Common myeloid progenitor, CD34-positive (primary cell): ENCODE data around the gene APPL2.

Experiments
- CTCF ChIA-PET: fragments of 350-600 bp; sonication (Branson Sonifier 250); formaldehyde crosslinking; loops from one replicate; lab custom pipeline; 2021; ENCODE audit warnings: antibody characterized with exemption; lab: Charles Lee
- POLR2A ChIA-PET: fragments of 350-600 bp; sonication (Branson Sonifier 250); formaldehyde crosslinking; loops from one replicate; lab custom pipeline; 2021; ENCODE audit warnings: antibody characterized with exemption; lab: Charles Lee
- DNase-seq, 3 donors: peaks; one replicate each; pipeline versions ENCODE4 v3.0.0 to v3.0.0-alpha.2; 2013
- H3K27ac ChIP-seq, 2 experiments: 1 replicate in 1 of 2; 2 replicates in 1 of 2; pipeline ENCODE4 v1.7.0; 2013; ENCODE audit warnings: inconsistent platforms in 2 of 2, low read length in 2 of 2, mild to moderate bottlenecking in 2 of 2, low read depth in 1 of 2, moderate library complexity in 1 of 2; ENCODE audit not compliant: severe bottlenecking in 2 of 2, insufficient read depth in 1 of 2, poor library complexity in 1 of 2
- H3K27me3 ChIP-seq, 5 experiments: replicated peaks in 2 of 5; 1 replicate in 3 of 5; 2 replicates in 2 of 5; pipeline versions ENCODE4 v1.6.1 to v1.7.0; 2013; ENCODE audit warnings: low read length in 4 of 5, mild to moderate bottlenecking in 2 of 5, moderate library complexity in 2 of 5, inconsistent platforms in 1 of 5; ENCODE audit not compliant: insufficient read depth in 5 of 5, control insufficient read depth in 4 of 5
- H3K36me3 ChIP-seq, 4 experiments: 1 replicate in 2 of 4; 2 replicates in 2 of 4; pipeline versions ENCODE4 v1.6.1 to v1.7.0; 2013; ENCODE audit warnings: low read length in 3 of 4, control low read depth in 1 of 4, mild to moderate bottlenecking in 1 of 4; ENCODE audit not compliant: control insufficient read depth in 4 of 4, insufficient read depth in 4 of 4
- H3K4me1 ChIP-seq, 4 experiments: 1 replicate in 3 of 4; 2 replicates in 1 of 4; pipeline versions ENCODE4 v1.6.1 to v1.7.1; 2013; ENCODE audit warnings: low read length in 3 of 4, mild to moderate bottlenecking in 3 of 4, control low read depth in 1 of 4, inconsistent platforms in 1 of 4, moderate library complexity in 1 of 4; ENCODE audit not compliant: control insufficient read depth in 4 of 4, insufficient read depth in 4 of 4; ENCODE audit errors: control extremely low read depth in 1 of 4
- H3K4me3 ChIP-seq, 7 experiments: 1 replicate in 4 of 7; 2 replicates in 3 of 7; pipeline versions ENCODE4 v1.5.1 to v1.7.0; 2013; ENCODE audit warnings: mild to moderate bottlenecking in 7 of 7, low read length in 6 of 7, moderate library complexity in 6 of 7, inconsistent platforms in 2 of 7, low read depth in 2 of 7, control low read depth in 1 of 7; ENCODE audit not compliant: insufficient read depth in 4 of 7, control insufficient read depth in 1 of 7; ENCODE audit errors: extremely low read depth in 1 of 7
- H3K9me3 ChIP-seq, 5 experiments: 1 replicate in 4 of 5; 2 replicates in 1 of 5; pipeline versions ENCODE4 v1.6.1 to v1.7.1; 2013; ENCODE audit warnings: low read length in 4 of 5, mild to moderate bottlenecking in 2 of 5, inconsistent platforms in 1 of 5, low read depth in 1 of 5, moderate library complexity in 1 of 5; ENCODE audit not compliant: control insufficient read depth in 4 of 5, insufficient read depth in 2 of 5; ENCODE audit errors: control extremely low read depth in 1 of 5
- WGBS: methylation state at CpG from one replicate; pipeline ENCODE4 v1.1.5; 2013; ENCODE audit not compliant: insufficient coverage; 5-methylcytosine and 5-hydroxymethylcytosine counted together

APPL2 gene

GRCh38 chr12:105239304-105239703 lies 3.3 kb upstream of the APPL2 start:
- ChIA-PET POLR2A (no interaction called here), CTCF (interaction anchor here (1.4 kb wide), 1 partner anchor 8 kb away, joined by 5 read pairs; no protein-coding TSS in a partner anchor)
- H3K9me3 ChIP-seq = no peaks in the 10 kb centered on the region
- H3K27ac ChIP-seq = no peak overlapping the region
- peaks cover 13 to 35% (median 28%) of the 10 kb centered on the region in 4 experiments for H3K4me1 ChIP-seq
- no peak for DNase-seq
- 96% methylated on average over 5 of the region's 5 CpGs for whole genome bisulfite sequencing
- H3K4me3 ChIP-seq = no peak overlapping the region
- H3K27me3 ChIP-seq = no peaks in the 10 kb centered on the region
- no peaks in the 10 kb centered on the region for H3K36me3 ChIP-seq

DNA sequence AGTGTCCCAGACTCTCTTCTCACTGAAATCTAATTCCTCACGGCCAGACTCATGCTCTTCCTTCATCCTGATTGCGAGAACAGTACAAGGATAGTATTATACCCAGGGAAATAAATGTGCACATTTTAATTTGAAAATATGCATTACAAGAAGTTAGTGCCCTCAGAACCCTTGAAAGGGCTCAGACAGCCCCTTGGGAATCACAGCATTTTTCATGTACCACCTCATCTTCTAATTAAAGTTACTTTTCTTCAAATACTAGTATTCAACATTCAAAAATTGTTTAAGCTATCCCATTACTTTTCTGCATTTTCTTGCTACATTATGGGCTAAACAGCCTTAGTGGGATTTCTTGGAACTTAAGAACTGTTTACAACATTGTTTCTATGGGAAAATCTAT lies 1.7 kb upstream of the APPL2 start:
- WGBS = no CpG with 5 or more reads among the region's 2 CpGs
- no peak overlapping the region for H3K27ac ChIP-seq
- CTCF ChIA-PET = no interaction called here
- no peak overlapping the region for H3K4me3 ChIP-seq
- H3K36me3 ChIP-seq = no peaks in the 10 kb centered on the region
- no peak for DNase-seq
- POLR2A ChIA-PET = no interaction called here
- no peaks in the 10 kb centered on the region for H3K27me3 ChIP-seq
- H3K4me1 ChIP-seq = peaks cover 17 to 52% (median 42%) of the 10 kb centered on the region in 4 experiments
- no peaks in the 10 kb centered on the region for H3K9me3 ChIP-seq

- H3K27me3 ChIP-seq = no peaks in the 10 kb centered on the region
- no peak for DNase-seq
- peaks cover 0 to 10% (median 4%) of the 10 kb centered on the region in 4 experiments for H3K36me3 ChIP-seq
- WGBS = 0% methylated on average over 9 of the region's 9 CpGs
- ChIA-PET POLR2A (interaction anchor here (0.9 to 2.4 kb wide), 4 partner anchors 9 to 94 kb away, joined by 3 to 12 read pairs (median 4); no protein-coding TSS in a partner anchor), CTCF (interaction anchor here (0.9 to 2.7 kb wide), 4 partner anchors 9 to 28 kb away, joined by 3 to 15 read pairs (median 6); no protein-coding TSS in a partner anchor)
- H3K4me1 ChIP-seq = peaks cover 17 to 45% (median 37%) of the 10 kb centered on the region in 4 experiments
- H3K27ac ChIP-seq = peak overlapping the region in 1 of 2 experiments; percentile 67
- no peaks in the 10 kb centered on the region for H3K9me3 ChIP-seq
- H3K4me3 ChIP-seq = peak overlapping the region; percentile 73 to 94 (median 80)
Measured at GRCh38 chr12:105235281-105235731, 668 bp downstream of the APPL2 start.

DNA sequence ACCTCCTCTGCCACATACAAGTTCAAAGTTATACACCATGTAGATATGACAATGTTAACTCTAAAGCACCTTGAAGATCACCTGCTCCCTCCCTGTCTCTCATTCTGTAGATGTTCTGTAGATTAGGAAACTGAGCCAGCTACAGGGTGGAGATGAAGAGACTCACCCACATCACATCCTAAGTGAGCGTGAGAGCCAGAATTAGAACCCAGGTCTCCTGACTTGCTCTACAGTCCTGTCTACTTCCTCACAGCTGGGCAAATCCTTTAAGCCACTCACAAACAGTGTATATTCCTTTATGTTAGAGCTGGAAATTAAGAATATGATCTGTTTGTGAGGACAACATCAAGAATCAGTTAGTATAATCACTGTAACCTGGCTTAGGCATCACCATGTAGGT lies 1.8 kb downstream of the APPL2 start:
- WGBS = no CpG with 5 or more reads among the region's 1 CpG
- no peak for DNase-seq
- Histone ChIP-seq H3K4me1 (peaks cover 17 to 38% (median 32%) of the 10 kb centered on the region in 4 experiments), H3K9me3 (no peaks in the 10 kb centered on the region), H3K36me3 (peaks cover 0 to 11% (median 5%) of the 10 kb centered on the region in 4 experiments), H3K27ac (no peak overlapping the region), H3K27me3 (no peaks in the 10 kb centered on the region), H3K4me3 (peak overlapping the region in 4 of 7 experiments; percentile 12 to 94 (median 77))
- POLR2A ChIA-PET = no interaction called here
- CTCF ChIA-PET = interaction anchor here (1.0 to 2.7 kb wide), 3 partner anchors 10 to 148 kb away, joined by 3 to 15 read pairs (median 5); no protein-coding TSS in a partner anchor

DNA sequence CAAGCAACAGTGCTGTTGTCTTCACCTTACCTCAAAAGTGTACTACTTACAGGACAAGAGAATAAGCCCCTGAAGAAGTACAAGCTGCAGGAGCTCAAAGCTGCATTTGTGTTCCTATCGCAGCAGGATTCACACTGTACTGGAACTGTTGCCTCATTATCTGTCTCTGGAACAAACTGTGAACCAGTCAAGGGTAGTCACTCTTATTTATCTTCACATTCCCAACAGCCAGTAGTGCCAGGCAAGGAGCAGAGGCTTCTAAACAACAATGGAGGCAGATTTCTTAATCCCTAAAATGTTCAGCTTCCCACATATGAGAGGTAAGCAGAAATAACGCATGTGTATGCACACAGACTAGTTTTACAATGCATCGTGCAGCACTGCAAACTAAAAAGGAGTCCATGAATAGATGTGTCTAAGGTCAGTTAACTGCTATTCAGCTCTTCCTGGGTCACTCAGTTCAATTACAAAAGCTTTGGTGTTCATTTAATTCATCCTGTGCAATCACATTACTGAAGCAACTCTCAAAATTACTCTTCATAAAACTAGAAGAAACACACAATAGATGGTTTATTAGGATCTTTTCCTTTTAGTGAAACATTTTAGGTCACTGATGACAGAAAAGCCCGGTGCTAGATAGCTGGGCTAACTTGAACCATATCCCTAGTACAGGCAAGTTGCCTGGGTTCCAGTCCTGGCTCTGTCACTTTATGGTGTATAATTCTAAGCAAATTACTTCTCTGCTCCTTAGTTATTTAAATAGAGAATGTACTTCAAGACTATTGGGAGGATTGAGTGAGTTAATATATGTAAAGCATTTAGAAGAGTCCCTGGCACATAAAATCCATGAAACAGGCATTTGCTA lies 2.7 kb downstream of the APPL2 start:
- no peak overlapping the region for H3K27ac ChIP-seq
- 97% methylated on average over 4 of the region's 4 CpGs for WGBS
- peaks cover 0 to 14% (median 5%) of the 10 kb centered on the region in 4 experiments for H3K36me3 ChIP-seq
- H3K27me3 ChIP-seq = no peaks in the 10 kb centered on the region
- no peaks in the 10 kb centered on the region for H3K9me3 ChIP-seq
- no peak for DNase-seq
- no peak overlapping the region for H3K4me3 ChIP-seq
- POLR2A ChIA-PET = no interaction called here
- CTCF ChIA-PET = interaction anchor here (1.0 to 2.7 kb wide), 4 partner anchors 10 to 149 kb away, joined by 3 to 15 read pairs (median 4); no protein-coding TSS in a partner anchor
- H3K4me1 ChIP-seq = peaks cover 17 to 47% (median 38%) of the 10 kb centered on the region in 4 experiments

- Histone ChIP-seq H3K27ac (no peak overlapping the region), H3K9me3 (no peaks in the 10 kb centered on the region), H3K36me3 (peaks cover 0 to 17% (median 5%) of the 10 kb centered on the region in 4 experiments), H3K4me1 (peaks cover 14 to 48% (median 42%) of the 10 kb centered on the region in 4 experiments), H3K27me3 (no peaks in the 10 kb centered on the region), H3K4me3 (no peak overlapping the region)
- DNase-seq = no peak
- WGBS = 95% methylated on average over 5 of the region's 5 CpGs
- POLR2A ChIA-PET = no interaction called here
- CTCF ChIA-PET = interaction anchor here (0.9 to 1.7 kb wide), 2 partner anchors 9 to 159 kb away, joined by 3 to 5 read pairs; no protein-coding TSS in a partner anchor
Measured at GRCh38 chr12:105231396-105231795, 4.6 kb downstream of the APPL2 start.
